ENCODE data around the gene TUB. TPM values are rescaled to one million over a fixed set of nuclear protein-coding genes. Genes with fewer than 3 reads are reported as not detected.

The TUB gene
- total RNA-seq, 1 donor from 2014 or later, result 0.50 TPM

GRCh38 chr11:8056810-8057463, 24.1 kb upstream of the TUB start:
- Mint-ChIP-seq H3K4me1 (ENCODE audit: low read depth) (peaks cover 3% of the 10 kb centered on the region), H3K36me3 (ENCODE audit: low read depth) (no peaks in the 10 kb centered on the region), H3K27me3 (ENCODE audit: low read depth) (no peaks in the 10 kb centered on the region), H3K4me3 (ENCODE audit: low read depth) (no peak overlapping the region), H3K27ac (no peak overlapping the region), H3K9me3 (no peaks in the 10 kb centered on the region)
- intact Hi-C loops (cut with micrococcal nuclease), result no loop called here
- DNase-seq (ENCODE audit: low spot score), result no peak

GRCh38 chr11:8058216-8058615, 22.8 kb upstream of the TUB start:
- intact Hi-C loops (cut with micrococcal nuclease), result no loop called here
- H3K4me3 Mint-ChIP-seq (ENCODE audit: low read depth), result no peak overlapping the region
- H3K36me3 Mint-ChIP-seq (ENCODE audit: low read depth), result no peaks in the 10 kb centered on the region
- H3K9me3 Mint-ChIP-seq, result no peaks in the 10 kb centered on the region
- DNase-seq (ENCODE audit: low spot score), result no peak
- H3K4me1 Mint-ChIP-seq (ENCODE audit: low read depth), result peaks cover 3% of the 10 kb centered on the region
- H3K27ac Mint-ChIP-seq, result no peak overlapping the region
- no peaks in the 10 kb centered on the region for H3K27me3 Mint-ChIP-seq (ENCODE audit: low read depth)

- no peak overlapping the region for H3K27ac Mint-ChIP-seq
- peaks cover 3% of the 10 kb centered on the region for H3K4me1 Mint-ChIP-seq (ENCODE audit: low read depth)
- no peaks in the 10 kb centered on the region for H3K27me3 Mint-ChIP-seq (ENCODE audit: low read depth)
- H3K4me3 Mint-ChIP-seq (ENCODE audit: low read depth), result no peak overlapping the region
- intact Hi-C loops (cut with micrococcal nuclease), result no loop called here
- peak; percentile 2 for DNase-seq (ENCODE audit: low spot score)
- H3K9me3 Mint-ChIP-seq, result no peaks in the 10 kb centered on the region
- no peaks in the 10 kb centered on the region for H3K36me3 Mint-ChIP-seq (ENCODE audit: low read depth)
Observed at GRCh38 chr11:8059030-8059429, 22.0 kb upstream of the TUB start.

GRCh38 chr11:8059571-8060011, 21.4 kb upstream of the TUB start:
- no peak overlapping the region for H3K4me3 Mint-ChIP-seq (ENCODE audit: low read depth)

GRCh38 chr11:8060146-8060719, 20.8 kb upstream of the TUB start:
- peak; percentile 4 for DNase-seq (ENCODE audit: low spot score)
- no peaks in the 10 kb centered on the region for H3K27me3 Mint-ChIP-seq (ENCODE audit: low read depth)
- no peak overlapping the region for H3K4me3 Mint-ChIP-seq (ENCODE audit: low read depth)
- no peak overlapping the region for H3K27ac Mint-ChIP-seq
- H3K9me3 Mint-ChIP-seq, result no peaks in the 10 kb centered on the region
- H3K36me3 Mint-ChIP-seq (ENCODE audit: low read depth), result no peaks in the 10 kb centered on the region
- H3K4me1 Mint-ChIP-seq (ENCODE audit: low read depth), result peaks cover 3% of the 10 kb centered on the region
- intact Hi-C loops (cut with micrococcal nuclease), result no loop called here

More at GRCh38 chr11:8059571-8060011, 21.4 kb upstream of the TUB start:
- H3K27me3 Mint-ChIP-seq (ENCODE audit: low read depth), result no peaks in the 10 kb centered on the region
- H3K9me3 Mint-ChIP-seq, result no peaks in the 10 kb centered on the region
- peaks cover 3% of the 10 kb centered on the region for H3K4me1 Mint-ChIP-seq (ENCODE audit: low read depth)
- DNase-seq (ENCODE audit: low spot score), result no peak
- H3K36me3 Mint-ChIP-seq (ENCODE audit: low read depth), result no peaks in the 10 kb centered on the region
- intact Hi-C loops (cut with micrococcal nuclease), result no loop called here
- H3K27ac Mint-ChIP-seq, result no peak overlapping the region

- peak; percentile 3 for DNase-seq (ENCODE audit: low spot score)
- H3K36me3 Mint-ChIP-seq (ENCODE audit: low read depth), result no peaks in the 10 kb centered on the region
- no peaks in the 10 kb centered on the region for H3K27me3 Mint-ChIP-seq (ENCODE audit: low read depth)
- no peak overlapping the region for H3K27ac Mint-ChIP-seq
- no peaks in the 10 kb centered on the region for H3K9me3 Mint-ChIP-seq
- H3K4me1 Mint-ChIP-seq (ENCODE audit: low read depth), result peaks cover 3% of the 10 kb centered on the region
- intact Hi-C loops (cut with micrococcal nuclease), result no loop called here
- no peak overlapping the region for H3K4me3 Mint-ChIP-seq (ENCODE audit: low read depth)
Observed at GRCh38 chr11:8060801-8061554, 20.0 kb upstream of the TUB start.

- no peak for DNase-seq (ENCODE audit: low spot score)
- Mint-ChIP-seq H3K9me3 (no peaks in the 10 kb centered on the region), H3K4me3 (ENCODE audit: low read depth) (no peak overlapping the region), H3K27ac (no peak overlapping the region), H3K4me1 (ENCODE audit: low read depth) (peaks cover 3% of the 10 kb centered on the region), H3K36me3 (ENCODE audit: low read depth) (no peaks in the 10 kb centered on the region), H3K27me3 (ENCODE audit: low read depth) (no peaks in the 10 kb centered on the region)
- intact Hi-C loops (cut with micrococcal nuclease), result no loop called here
Observed at GRCh38 chr11:8061555-8062428, 19.2 kb upstream of the TUB start.

- Mint-ChIP-seq H3K9me3 (no peaks in the 10 kb centered on the region), H3K4me3 (ENCODE audit: low read depth) (no peak overlapping the region), H3K4me1 (ENCODE audit: low read depth) (peaks cover 3% of the 10 kb centered on the region), H3K27me3 (ENCODE audit: low read depth) (no peaks in the 10 kb centered on the region), H3K27ac (no peak overlapping the region), H3K36me3 (ENCODE audit: low read depth) (no peaks in the 10 kb centered on the region)
- intact Hi-C loops (cut with micrococcal nuclease), result no loop called here
- DNase-seq (ENCODE audit: low spot score), result peak; percentile 5
Observed at GRCh38 chr11:8062781-8063257, 18.2 kb upstream of the TUB start.

- Mint-ChIP-seq H3K27ac (no peak overlapping the region), H3K4me1 (ENCODE audit: low read depth) (peaks cover 2% of the 10 kb centered on the region), H3K36me3 (ENCODE audit: low read depth) (no peaks in the 10 kb centered on the region), H3K4me3 (ENCODE audit: low read depth) (no peak overlapping the region), H3K27me3 (ENCODE audit: low read depth) (no peaks in the 10 kb centered on the region), H3K9me3 (no peaks in the 10 kb centered on the region)
- intact Hi-C loops (cut with micrococcal nuclease), result no loop called here
- DNase-seq (ENCODE audit: low spot score), result peak; percentile 6
Observed at GRCh38 chr11:8063324-8063723, 17.7 kb upstream of the TUB start.

GRCh38 chr11:8065031-8065430, 16.0 kb upstream of the TUB start:
- intact Hi-C loops (cut with micrococcal nuclease), result no loop called here
- Mint-ChIP-seq H3K4me1 (ENCODE audit: low read depth) (no peaks in the 10 kb centered on the region), H3K27ac (no peak overlapping the region), H3K27me3 (ENCODE audit: low read depth) (no peaks in the 10 kb centered on the region), H3K9me3 (no peaks in the 10 kb centered on the region), H3K4me3 (ENCODE audit: low read depth) (no peak overlapping the region), H3K36me3 (ENCODE audit: low read depth) (no peaks in the 10 kb centered on the region)
- DNase-seq (ENCODE audit: low spot score), result no peak

GRCh38 chr11:8066036-8066910, 14.7 kb upstream of the TUB start:
- H3K4me1 Mint-ChIP-seq (ENCODE audit: low read depth), result no peaks in the 10 kb centered on the region
- peaks cover 7% of the 10 kb centered on the region for H3K27me3 Mint-ChIP-seq (ENCODE audit: low read depth)
- H3K27ac Mint-ChIP-seq, result no peak overlapping the region
- H3K9me3 Mint-ChIP-seq, result no peaks in the 10 kb centered on the region
- intact Hi-C loops (cut with micrococcal nuclease), result no loop called here
- DNase-seq (ENCODE audit: low spot score), result peak; percentile 5
- H3K36me3 Mint-ChIP-seq (ENCODE audit: low read depth), result no peaks in the 10 kb centered on the region
- no peak overlapping the region for H3K4me3 Mint-ChIP-seq (ENCODE audit: low read depth)
